ENCODE results near the gene PEPD. TPM values are rescaled to one million over a fixed set of nuclear protein-coding genes. Genes with fewer than 3 reads are reported as not detected.

Gene PEPD
- total RNA-seq, 4 donors from 2014 or later: 33.9 to 57.0 (median 45.0) TPM

DNA sequence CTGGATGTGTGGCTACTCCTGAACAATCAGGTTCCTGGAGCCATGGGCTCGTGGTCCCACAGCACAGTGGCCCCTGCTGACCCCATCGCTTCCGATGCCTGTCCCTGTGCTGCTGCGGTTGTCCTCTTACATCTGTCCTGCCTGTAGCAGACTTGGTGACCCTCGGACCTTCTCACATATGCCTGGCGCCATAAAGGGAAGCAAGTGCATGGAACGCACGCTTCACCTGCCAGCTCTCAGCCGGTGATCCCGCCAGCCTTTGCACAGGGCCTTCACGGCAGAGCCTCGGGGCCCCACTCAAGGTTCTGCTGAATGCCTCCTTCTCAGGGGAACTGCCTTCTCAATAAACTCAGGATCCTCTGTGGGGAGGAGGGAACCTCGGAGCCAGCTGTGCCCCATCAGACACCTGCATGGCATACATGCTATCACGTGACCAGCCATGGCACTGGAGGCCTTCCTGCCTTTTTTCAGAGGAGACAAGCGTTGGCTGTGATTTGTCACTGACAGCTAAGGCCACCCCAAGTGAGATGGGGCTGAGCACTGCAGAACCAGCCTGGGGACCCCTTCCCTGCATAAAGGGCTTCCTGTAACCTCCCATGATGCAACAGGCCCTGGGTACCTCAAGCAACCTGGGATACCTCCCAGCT lies 24.3 kb downstream of the PEPD start:
- intact Hi-C loops (cut with DNase I; ENCODE audit: low total_unique reads): loop anchor here (2.0 kb wide), 1 partner anchor 48 kb away; no protein-coding TSS in a partner anchor
- Histone ChIP-seq H3K4me3 (no peak overlapping the region), H3K36me3 (peaks cover 0 to 22% of the 10 kb centered on the region in 2 donors), H3K4me1 (no peaks in the 10 kb centered on the region), H3K27me3 (no peaks in the 10 kb centered on the region), H3K27ac (no peak overlapping the region), H3K9me3 (no peaks in the 10 kb centered on the region)
- no peak for ATAC-seq
- in situ Hi-C loops (cut with MboI; ENCODE audit: low sequenced_read_pairs in 4 of 4): no loop called here
- DNase-seq: no peak
- TF ChIP-seq, protein P1, sequence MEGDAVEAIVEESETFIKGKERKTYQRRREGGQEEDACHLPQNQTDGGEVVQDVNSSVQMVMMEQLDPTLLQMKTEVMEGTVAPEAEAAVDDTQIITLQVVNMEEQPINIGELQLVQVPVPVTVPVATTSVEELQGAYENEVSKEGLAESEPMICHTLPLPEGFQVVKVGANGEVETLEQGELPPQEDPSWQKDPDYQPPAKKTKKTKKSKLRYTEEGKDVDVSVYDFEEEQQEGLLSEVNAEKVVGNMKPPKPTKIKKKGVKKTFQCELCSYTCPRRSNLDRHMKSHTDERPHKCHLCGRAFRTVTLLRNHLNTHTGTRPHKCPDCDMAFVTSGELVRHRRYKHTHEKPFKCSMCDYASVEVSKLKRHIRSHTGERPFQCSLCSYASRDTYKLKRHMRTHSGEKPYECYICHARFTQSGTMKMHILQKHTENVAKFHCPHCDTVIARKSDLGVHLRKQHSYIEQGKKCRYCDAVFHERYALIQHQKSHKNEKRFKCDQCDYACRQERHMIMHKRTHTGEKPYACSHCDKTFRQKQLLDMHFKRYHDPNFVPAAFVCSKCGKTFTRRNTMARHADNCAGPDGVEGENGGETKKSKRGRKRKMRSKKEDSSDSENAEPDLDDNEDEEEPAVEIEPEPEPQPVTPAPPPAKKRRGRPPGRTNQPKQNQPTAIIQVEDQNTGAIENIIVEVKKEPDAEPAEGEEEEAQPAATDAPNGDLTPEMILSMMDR (IDR thresholded peaks at IDR 0.05 in 4 of 5, conservative IDR thresholded peaks at IDR 0.05 in 1 of 5): no peak

- DNase-seq (no peak), ATAC-seq (no peak)
- H3K36me3 ChIP-seq: peaks cover 0 to 22% of the 10 kb centered on the region in 2 donors
Measured at GRCh38 chr19:33496038-33496895, 25.3 kb downstream of the PEPD start.

GRCh38 chr19:33493401-33494275 lies 28.0 kb downstream of the PEPD start:
- DNase-seq (no peak), ATAC-seq (no peak)
- TF ChIP-seq, protein P1 (IDR thresholded peaks at IDR 0.05 in 4 of 5, conservative IDR thresholded peaks at IDR 0.05 in 1 of 5): no peak
- TF ChIP-seq POLR2A (IDR thresholded peaks at IDR 0.05): no peak
- no peaks in the 10 kb centered on the region for H3K4me1 ChIP-seq
- H3K9me3 ChIP-seq: no peaks in the 10 kb centered on the region
- H3K27me3 ChIP-seq: no peaks in the 10 kb centered on the region
- in situ Hi-C loops (cut with MboI; ENCODE audit: low sequenced_read_pairs in 4 of 4) (no loop called here), intact Hi-C loops (cut with DNase I; ENCODE audit: low total_unique reads) (no loop called here)
- no peak overlapping the region for H3K27ac ChIP-seq
- H3K4me3 ChIP-seq: no peak overlapping the region
- peaks cover 0 to 9% of the 10 kb centered on the region in 2 donors for H3K36me3 ChIP-seq

More at GRCh38 chr19:33496038-33496895, 25.3 kb downstream of the PEPD start:
- intact Hi-C loops (cut with DNase I; ENCODE audit: low total_unique reads) (loop anchor here (2.0 kb wide), 1 partner anchor 49 kb away; no protein-coding TSS in a partner anchor), in situ Hi-C loops (cut with MboI; ENCODE audit: low sequenced_read_pairs in 4 of 4) (no loop called here)
- TF ChIP-seq POLR2A (IDR thresholded peaks at IDR 0.05): no peak
- TF ChIP-seq, protein P1 (IDR thresholded peaks at IDR 0.05 in 4 of 5, conservative IDR thresholded peaks at IDR 0.05 in 1 of 5): no peak
- H3K4me1 ChIP-seq: no peaks in the 10 kb centered on the region
- H3K27ac ChIP-seq: no peak overlapping the region
- H3K9me3 ChIP-seq: no peaks in the 10 kb centered on the region
- no peak overlapping the region for H3K4me3 ChIP-seq
- no peaks in the 10 kb centered on the region for H3K27me3 ChIP-seq

- in situ Hi-C loops (cut with MboI; ENCODE audit: low sequenced_read_pairs in 4 of 4): no loop called here
- intact Hi-C loops (cut with DNase I; ENCODE audit: low total_unique reads): no loop called here
- Histone ChIP-seq H3K27ac (no peak overlapping the region), H3K4me3 (no peak overlapping the region), H3K36me3 (peaks cover 0 to 12% of the 10 kb centered on the region in 2 donors), H3K4me1 (no peaks in the 10 kb centered on the region), H3K9me3 (no peaks in the 10 kb centered on the region), H3K27me3 (no peaks in the 10 kb centered on the region)
- DNase-seq: no peak
- TF ChIP-seq, protein P1 (IDR thresholded peaks at IDR 0.05 in 4 of 5, conservative IDR thresholded peaks at IDR 0.05 in 1 of 5): no peak
- TF ChIP-seq POLR2A (IDR thresholded peaks at IDR 0.05): no peak
- no peak for ATAC-seq
Measured at GRCh38 chr19:33492951-33493350, 28.6 kb downstream of the PEPD start.
